Astrocyte of the cerebellum (primary cell): Measurements from ENCODE around the gene GASK1B.

ENCODE experiments used
- DNase-seq: peaks from one replicate; pipeline ENCODE4 v3.0.0-alpha.2; 2011; ENCODE audit warnings: low read depth
- H3K4me3 ChIP-seq: 2 replicates; pipeline ENCODE4 v1.5.1; 2011; ENCODE audit warnings: mild to moderate bottlenecking, low read depth, low read length, moderate library complexity
- CTCF ChIP-seq: IDR thresholded peaks from 2 replicates; pipeline ENCODE4 v1.5.1; 2012; ENCODE audit warnings: low read length, low read depth, moderate library complexity, mild to moderate bottlenecking; ENCODE audit errors: missing control alignments
- in situ Hi-C: cut with HindIII; loops from 2 replicates; pipeline ENCODE4 v1.10.0; 2017; ENCODE audit warnings: low sequenced_read_pairs

GASK1B gene

GRCh38 chr4:158209825-158210807 lies 37.3 kb upstream of the GASK1B start, which contains the start of gene TMEM144:
TSS of gene TMEM144 (plus strand) at chr4:158210486. CDS start at chr4:158212668, 2,182 bp downstream.
- H3K4me3 ChIP-seq: peak within 1 kb of the TSS; percentile 43
- in situ Hi-C loops: no loop called here
- peak; percentile 53 for DNase-seq
- TF ChIP-seq CTCF: peak; percentile 21

GRCh38 chr4:158208963-158209640 lies 36.3 kb upstream of the GASK1B start:
- in situ Hi-C loops: no loop called here
- DNase-seq: no peak
- TF ChIP-seq CTCF: no peak
- no peak overlapping the region for H3K4me3 ChIP-seq

DNA sequence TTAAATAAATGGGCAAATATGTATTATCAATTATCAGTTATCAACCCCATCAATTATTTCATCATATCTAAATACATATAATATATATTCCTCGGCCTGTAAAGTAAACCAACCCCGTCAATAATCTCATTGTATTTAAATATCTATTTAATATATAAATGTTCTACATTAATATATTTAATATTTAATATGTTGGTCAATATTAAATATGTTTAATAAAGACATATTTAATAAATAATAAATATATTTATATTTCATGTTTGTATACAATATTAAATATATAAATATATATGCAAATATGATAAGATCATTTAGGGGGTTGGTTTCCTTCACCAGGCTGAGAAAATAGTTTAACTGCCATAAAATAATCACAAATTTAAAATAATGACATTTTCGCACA lies 31.1 kb upstream of the GASK1B start:
- no peak for TF ChIP-seq CTCF
- no peak overlapping the region for H3K4me3 ChIP-seq
- in situ Hi-C loops: no loop called here
- DNase-seq: no peak

DNA sequence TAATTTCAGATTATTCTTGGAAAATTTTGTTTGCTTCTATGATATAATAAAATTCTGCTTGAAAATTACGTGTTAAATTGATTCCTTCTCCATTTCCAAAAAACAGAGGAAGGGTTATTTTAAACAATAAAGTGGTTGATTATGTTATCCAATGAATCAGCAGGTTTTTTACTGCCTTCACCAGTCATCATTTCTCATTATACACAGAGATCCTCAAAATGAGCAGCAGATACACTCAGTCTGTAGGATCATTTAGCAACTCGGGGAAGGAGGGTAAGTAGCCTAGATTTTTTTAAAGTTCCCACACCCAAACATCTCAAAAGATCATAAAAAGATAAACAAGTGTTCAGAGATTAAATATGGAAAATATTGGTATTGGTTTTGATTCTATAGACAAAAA lies 30.6 kb upstream of the GASK1B start:
- no peak for DNase-seq
- no peak overlapping the region for H3K4me3 ChIP-seq
- in situ Hi-C loops: no loop called here
- TF ChIP-seq CTCF: no peak

- DNase-seq: no peak
- no peak for TF ChIP-seq CTCF
- no peak overlapping the region for H3K4me3 ChIP-seq
- in situ Hi-C loops: no loop called here
Measured at GRCh38 chr4:158202481-158202880, 29.7 kb upstream of the GASK1B start.

GRCh38 chr4:158201876-158202275 lies 29.1 kb upstream of the GASK1B start:
- no peak for DNase-seq
- no peak for TF ChIP-seq CTCF
- H3K4me3 ChIP-seq: no peak overlapping the region
- in situ Hi-C loops: no loop called here
